Naive thymus-derived CD4-positive, alpha-beta T cell (primary cell): ENCODE measurements around the gene SLC49A4. TPM values are rescaled to one million over a fixed set of nuclear protein-coding genes. Genes with fewer than 3 reads are reported as not detected.

Experiments
- ATAC-seq: fragments of 150-1000 bp; cut with Tn5 transposase; 2 replicates; pipeline ENCODE4 v1.10.0; 2021; ENCODE audit warnings: mild to moderate bottlenecking, moderate library complexity
- CTCF ChIA-PET: fragments of 350-600 bp; sonication (Branson Sonifier 250); formaldehyde crosslinking; loops from one replicate; lab custom pipeline; 2021; ENCODE audit warnings: antibody characterized with exemption; lab: Charles Lee
- POLR2A ChIA-PET: fragments of 350-600 bp; sonication (Branson Sonifier 250); formaldehyde crosslinking; loops from one replicate; lab custom pipeline; 2021; ENCODE audit warnings: antibody characterized with exemption, inconsistent platforms; lab: Charles Lee
- DNase-seq, 9 donors: peaks; one replicate each; pipeline versions ENCODE4 v3.0.0 to v3.0.0-alpha.2; 2020 to 2022; ENCODE audit warnings: mixed read lengths in 1 of 9
- H3K27ac ChIP-seq: one replicate; pipeline ENCODE4 v1.7.0; 2013; ENCODE audit warnings: mild to moderate bottlenecking, low read depth, low read length, moderate library complexity
- H3K27me3 ChIP-seq, 2 donors: one replicate each; pipeline ENCODE4 v1.7.0; 2013; ENCODE audit warnings: low read length in 2 of 2, mild to moderate bottlenecking in 2 of 2, moderate library complexity in 2 of 2; ENCODE audit not compliant: control insufficient read depth in 2 of 2, insufficient read depth in 2 of 2
- H3K36me3 ChIP-seq, 3 experiments: 1 replicate in 2 of 3; 2 replicates in 1 of 3; pipeline ENCODE4 v1.7.0; 2013; ENCODE audit warnings: low read length in 3 of 3, mild to moderate bottlenecking in 3 of 3, moderate library complexity in 1 of 3; ENCODE audit not compliant: insufficient read depth in 3 of 3, control insufficient read depth in 2 of 3
- H3K4me1 ChIP-seq, 2 donors: one replicate each; pipeline ENCODE4 v1.7.0; 2013; ENCODE audit warnings: low read length in 2 of 2, mild to moderate bottlenecking in 2 of 2, moderate library complexity in 1 of 2; ENCODE audit not compliant: control insufficient read depth in 2 of 2, insufficient read depth in 2 of 2
- H3K4me3 ChIP-seq: 2 replicates; pipeline ENCODE4 v1.7.0; 2013; ENCODE audit warnings: mild to moderate bottlenecking, low read length
- H3K9me3 ChIP-seq, 3 experiments: 1 replicate in 2 of 3; 2 replicates in 1 of 3; pipeline ENCODE4 v1.7.0; 2013; ENCODE audit warnings: low read length in 3 of 3; ENCODE audit not compliant: control insufficient read depth in 2 of 3
- H3K27ac Mint-ChIP-seq, 9 donors: one replicate each; pipeline ENCODE4 v1.8.0; 2020 to 2022; ENCODE audit warnings: mixed read lengths in 9 of 9, mild to moderate bottlenecking in 8 of 9, moderate library complexity in 5 of 9, inconsistent platforms in 2 of 9
- H3K27me3 Mint-ChIP-seq, 5 donors: one replicate each; pipeline ENCODE4 v1.8.0; 2021 to 2022; ENCODE audit warnings: mixed read lengths in 5 of 5, mild to moderate bottlenecking in 1 of 5
- H3K36me3 Mint-ChIP-seq, 5 donors: one replicate each; pipeline ENCODE4 v1.8.0; 2020 to 2022; ENCODE audit warnings: mixed read lengths in 5 of 5, mild to moderate bottlenecking in 3 of 5, inconsistent platforms in 1 of 5
- H3K4me1 Mint-ChIP-seq, 7 donors: one replicate each; pipeline ENCODE4 v1.8.0; 2020 to 2022; ENCODE audit warnings: mixed read lengths in 7 of 7, mild to moderate bottlenecking in 3 of 7, inconsistent platforms in 1 of 7
- H3K4me3 Mint-ChIP-seq, 10 donors: one replicate each; pipeline ENCODE4 v1.8.0; 2020 to 2022; ENCODE audit warnings: mild to moderate bottlenecking in 10 of 10, mixed read lengths in 10 of 10, moderate library complexity in 6 of 10, inconsistent platforms in 2 of 10
- H3K9me3 Mint-ChIP-seq, 11 donors: one replicate each; pipeline ENCODE4 v1.8.0; 2020 to 2022; ENCODE audit warnings: mixed read lengths in 11 of 11, mild to moderate bottlenecking in 4 of 11, inconsistent platforms in 1 of 11, moderate library complexity in 1 of 11
- intact Hi-C, 2 donors: fragments of 100-400 bp; cut with micrococcal nuclease; formaldehyde crosslinking; loops; one replicate each; pipeline ENCODE4 v1.15.1; 2023
- polyA plus RNA-seq, 2 donors: library from polyadenylated mRNA; unstranded; fragments of 300-500 nt; fragmentation: Illumina TruSeq; gene quantifications; one replicate each; pipeline ENCODE4 v1.2.3, GENCODE V29; 2021
- total RNA-seq, 6 experiments: library from RNA in 5 of 6; stranded (reverse) in 5 of 6; gene quantifications; 1 replicate in 5 of 6; 2 replicates in 1 of 6; pipeline ENCODE4 v1.2.3 and lab custom pipeline; 2021 to 2026

SLC49A4 gene
- total and polyA plus RNA-seq, 7 experiments from 2014 or later: 1.9 to 12.9 (median 8.4) TPM

GRCh38 chr3:122930063-122930997 lies 135.5 kb downstream of the SLC49A4 start:
- Mint-ChIP-seq H3K36me3 (no peaks in the 10 kb centered on the region), H3K4me1 (no peaks in the 10 kb centered on the region), H3K27ac (no peak overlapping the region), H3K4me3 (no peak overlapping the region), H3K9me3 (no peaks in the 10 kb centered on the region), H3K27me3 (peaks cover 0 to 19% (median 0%) of the 10 kb centered on the region in 5 donors)
- intact Hi-C loops: no loop called here
- no peak overlapping the region for H3K4me3 ChIP-seq
- no peaks in the 10 kb centered on the region for H3K36me3 ChIP-seq
- H3K27me3 ChIP-seq: no peaks in the 10 kb centered on the region
- H3K9me3 ChIP-seq: no peaks in the 10 kb centered on the region
- POLR2A ChIA-PET: no interaction called here
- no peaks in the 10 kb centered on the region for H3K4me1 ChIP-seq
- no peak for DNase-seq
- no peak overlapping the region for H3K27ac ChIP-seq
- no peak for ATAC-seq
- CTCF ChIA-PET: no interaction called here

Other genes with a start within 250 kb of the SLC49A4 start
- gene PARP9, start 230.8 kb upstream of the SLC49A4 start, total RNA-seq: 100 to 1,000 TPM in 1 of 5 experiments, 10 to 100 TPM in 4; 17.6 to 165 (median 24.4) TPM
- gene PARP9, start 230.8 kb upstream of the SLC49A4 start, polyA plus RNA-seq: 10 to 100 TPM; 22.4 to 39.0 TPM
- gene DTX3L, start 230.7 kb upstream of the SLC49A4 start, total RNA-seq: 100 to 1,000 TPM in 1 of 5 experiments, 10 to 100 TPM in 4; 28.6 to 164 (median 35.8) TPM
- 10 to 100 TPM; 27.5 to 31.2 TPM for gene DTX3L, start 230.7 kb upstream of the SLC49A4 start, polyA plus RNA-seq
- 10 to 100 TPM; 42.8 to 71.0 (median 70.0) TPM for gene PARP15, start 217.4 kb upstream of the SLC49A4 start, total RNA-seq
- 1 to 10 TPM; 3.2 to 7.2 TPM for gene PARP15, start 217.4 kb upstream of the SLC49A4 start, polyA plus RNA-seq
- gene PARP14, start 114.2 kb upstream of the SLC49A4 start, total RNA-seq: 100 to 1,000 TPM in 1 of 5 experiments, 10 to 100 TPM in 4; 27.9 to 154 (median 49.0) TPM
- 10 to 100 TPM in 1 of 2 donors, 1 to 10 TPM in 1; 8.4 to 15.1 TPM for gene PARP14, start 114.2 kb upstream of the SLC49A4 start, polyA plus RNA-seq
- gene HSPBAP1, start 1.2 kb upstream of the SLC49A4 start, total RNA-seq: 10 to 100 TPM in 4 of 5 experiments, 1 to 10 TPM in 1; 9.0 to 31.5 (median 23.3) TPM
- 10 to 100 TPM in 1 of 2 donors, 1 to 10 TPM in 1; 7.1 to 11.1 TPM for gene HSPBAP1, start 1.2 kb upstream of the SLC49A4 start, polyA plus RNA-seq
- gene SEMA5B, start 232.7 kb downstream of the SLC49A4 start, total RNA-seq: under 1 TPM in 3 of 5 experiments, not detected in 2; 0.19 to 0.51 (median 0.24) TPM
- not detected for gene SEMA5B, start 232.7 kb downstream of the SLC49A4 start, polyA plus RNA-seq